Measurements from ENCODE around the gene SLC7A1. TPM values are rescaled to one million over a fixed set of nuclear protein-coding genes. Genes with fewer than 3 reads are reported as not detected.
A peak's percentile ranks its signal among the peaks of the same experiment; 100 is the strongest.

SLC7A1 gene
- total and polyA plus RNA-seq, 2 donors, result 3.6 to 4.6 TPM

DNA sequence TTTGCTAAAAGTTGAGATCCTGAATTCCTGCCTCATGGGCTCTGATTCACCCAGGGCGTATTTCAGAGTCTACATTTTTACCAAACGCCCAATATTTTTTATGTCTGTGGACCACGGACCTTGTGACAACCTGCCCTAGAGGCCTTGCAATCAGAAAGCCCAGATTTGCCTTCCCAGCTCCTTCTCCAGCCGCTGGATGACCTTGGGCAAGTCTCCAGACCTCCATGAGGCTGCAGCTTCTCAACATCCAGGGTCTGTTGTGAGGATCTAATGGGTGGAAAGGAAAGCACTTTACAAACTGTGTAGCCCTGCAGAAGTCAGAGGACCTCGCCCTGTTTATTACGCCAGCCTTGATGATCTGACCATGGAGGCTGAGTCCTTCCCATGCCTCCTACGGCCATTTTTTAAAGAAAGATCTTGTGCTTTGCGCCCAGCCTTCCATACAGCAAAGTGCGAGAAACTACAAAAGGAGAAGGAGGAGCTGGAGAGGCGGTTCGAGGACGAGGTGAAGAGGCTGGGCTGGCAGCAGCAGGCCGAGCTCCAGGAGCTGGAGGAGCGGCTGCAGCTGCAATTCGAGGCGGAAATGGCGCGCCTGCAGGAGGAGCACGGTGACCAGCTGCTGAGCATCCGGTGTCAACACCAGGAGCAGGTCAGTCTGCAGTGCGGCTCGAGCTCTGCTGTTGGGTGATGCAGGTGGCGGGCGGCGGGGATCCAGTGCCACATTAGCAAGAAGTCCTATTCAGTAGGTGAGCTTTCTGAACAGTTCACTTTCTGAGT lies 115.6 kb downstream of the SLC7A1 start:
- Histone ChIP-seq H3K9me3 (ENCODE audit: control insufficient read depth in 2 of 2, insufficient read depth in 1 of 2, low read length in 1 of 2) (no peaks in the 10 kb centered on the region), H3K36me3 (ENCODE audit: control insufficient read depth in 2 of 2, insufficient read depth in 2 of 2, low read length in 1 of 2) (no peaks in the 10 kb centered on the region), H3K4me3 (ENCODE audit: low read length in 2 of 2) (no peak overlapping the region), H3K4me1 (ENCODE audit: control insufficient read depth in 2 of 2, insufficient read depth in 2 of 2, low read length in 2 of 2) (no peaks in the 10 kb centered on the region), H3K27me3 (ENCODE audit: control insufficient read depth in 2 of 2, insufficient read depth in 1 of 2, low read length in 1 of 2) (no peaks in the 10 kb centered on the region), H3K27ac (ENCODE audit: low read depth in 1 of 2, low read length in 1 of 2) (no peak overlapping the region)
- WGBS, result 93% methylated on average over 25 of the region's 25 CpGs
- DNase-seq (ENCODE audit: low read depth in 6 of 9, low spot score in 9 of 9), result no peak

DNA sequence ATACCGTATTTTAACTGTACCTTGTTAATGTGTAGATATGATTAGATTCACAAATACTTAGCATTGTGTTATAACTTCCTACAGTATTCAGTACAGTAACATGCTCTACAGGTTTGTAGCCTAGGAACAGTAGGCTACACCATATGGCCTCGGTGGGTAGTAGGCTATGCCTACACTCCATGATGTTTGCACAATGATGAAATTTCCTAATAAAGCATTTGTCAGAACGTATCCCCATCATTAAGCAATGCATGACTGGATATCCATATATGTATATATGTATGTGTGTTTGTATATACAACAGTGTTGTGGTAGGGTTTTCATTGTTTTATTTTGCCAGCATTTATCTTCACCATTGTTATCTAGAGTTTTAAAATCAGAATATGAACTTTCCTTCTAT lies 119.4 kb downstream of the SLC7A1 start:
- no peaks in the 10 kb centered on the region for H3K4me1 ChIP-seq (ENCODE audit: control insufficient read depth in 2 of 2, insufficient read depth in 2 of 2, low read length in 2 of 2)
- no peaks in the 10 kb centered on the region for H3K9me3 ChIP-seq (ENCODE audit: control insufficient read depth in 2 of 2, insufficient read depth in 1 of 2, low read length in 1 of 2)
- no peak overlapping the region for H3K4me3 ChIP-seq (ENCODE audit: low read length in 2 of 2)
- H3K27me3 ChIP-seq (ENCODE audit: control insufficient read depth in 2 of 2, insufficient read depth in 1 of 2, low read length in 1 of 2), result no peaks in the 10 kb centered on the region
- no peaks in the 10 kb centered on the region for H3K36me3 ChIP-seq (ENCODE audit: control insufficient read depth in 2 of 2, insufficient read depth in 2 of 2, low read length in 1 of 2)
- WGBS, result 97% methylated on average over 3 of the region's 3 CpGs
- no peak overlapping the region for H3K27ac ChIP-seq (ENCODE audit: low read depth in 1 of 2, low read length in 1 of 2)
- no peak for DNase-seq (ENCODE audit: low read depth in 6 of 9, low spot score in 9 of 9)

DNA sequence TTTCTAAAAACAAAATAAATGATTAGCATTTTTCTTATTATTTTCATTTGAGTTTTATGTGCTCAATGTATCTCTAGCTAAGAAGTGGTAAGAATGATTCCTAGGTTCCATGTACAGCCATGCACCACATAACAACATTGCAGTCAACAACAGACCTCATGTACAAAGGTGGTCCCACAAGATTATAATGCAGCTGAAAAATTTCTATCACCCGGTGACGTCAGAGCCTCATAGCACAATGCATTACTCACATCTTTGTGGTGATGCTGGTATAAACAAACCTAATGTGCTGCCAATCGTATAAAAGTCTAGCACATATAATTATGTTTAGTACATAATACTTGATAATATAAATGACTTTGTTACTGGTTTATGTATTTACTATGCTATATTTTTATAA lies 120.5 kb downstream of the SLC7A1 start:
- Histone ChIP-seq H3K9me3 (ENCODE audit: control insufficient read depth in 2 of 2, insufficient read depth in 1 of 2, low read length in 1 of 2) (no peaks in the 10 kb centered on the region), H3K27ac (ENCODE audit: low read depth in 1 of 2, low read length in 1 of 2) (no peak overlapping the region), H3K4me3 (ENCODE audit: low read length in 2 of 2) (no peak overlapping the region), H3K27me3 (ENCODE audit: control insufficient read depth in 2 of 2, insufficient read depth in 1 of 2, low read length in 1 of 2) (no peaks in the 10 kb centered on the region), H3K36me3 (ENCODE audit: control insufficient read depth in 2 of 2, insufficient read depth in 2 of 2, low read length in 1 of 2) (no peaks in the 10 kb centered on the region), H3K4me1 (ENCODE audit: control insufficient read depth in 2 of 2, insufficient read depth in 2 of 2, low read length in 2 of 2) (no peaks in the 10 kb centered on the region)
- DNase-seq (ENCODE audit: low read depth in 6 of 9, low spot score in 9 of 9), result no peak
- WGBS, result 96% methylated on average over 3 of the region's 3 CpGs

DNA sequence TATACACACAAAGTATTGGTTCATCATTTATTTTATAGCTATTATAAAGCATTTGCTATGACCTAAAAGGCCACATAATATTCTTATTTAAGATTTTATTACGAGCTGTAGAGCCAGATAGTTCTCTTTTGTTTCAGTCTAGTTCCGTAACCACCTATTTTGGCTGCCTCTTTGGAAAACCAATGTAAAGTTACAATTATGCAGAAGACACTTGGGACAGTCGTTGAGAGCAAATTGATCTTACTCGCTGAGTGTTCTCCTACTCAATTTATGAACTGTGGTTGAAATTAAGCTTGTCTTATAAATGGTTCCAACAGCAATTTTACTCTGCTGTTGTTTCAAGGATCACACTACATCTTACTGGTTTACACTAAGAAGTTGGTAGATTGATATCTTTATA lies 122.3 kb downstream of the SLC7A1 start:
- Histone ChIP-seq H3K27me3 (ENCODE audit: control insufficient read depth in 2 of 2, insufficient read depth in 1 of 2, low read length in 1 of 2) (no peaks in the 10 kb centered on the region), H3K4me3 (ENCODE audit: low read length in 2 of 2) (no peak overlapping the region), H3K4me1 (ENCODE audit: control insufficient read depth in 2 of 2, insufficient read depth in 2 of 2, low read length in 2 of 2) (no peaks in the 10 kb centered on the region), H3K9me3 (ENCODE audit: control insufficient read depth in 2 of 2, insufficient read depth in 1 of 2, low read length in 1 of 2) (no peaks in the 10 kb centered on the region), H3K27ac (ENCODE audit: low read depth in 1 of 2, low read length in 1 of 2) (no peak overlapping the region), H3K36me3 (ENCODE audit: control insufficient read depth in 2 of 2, insufficient read depth in 2 of 2, low read length in 1 of 2) (no peaks in the 10 kb centered on the region)
- no peak for DNase-seq (ENCODE audit: low read depth in 6 of 9, low spot score in 9 of 9)
- 90% methylated on average over 4 of the region's 4 CpGs for WGBS

DNA sequence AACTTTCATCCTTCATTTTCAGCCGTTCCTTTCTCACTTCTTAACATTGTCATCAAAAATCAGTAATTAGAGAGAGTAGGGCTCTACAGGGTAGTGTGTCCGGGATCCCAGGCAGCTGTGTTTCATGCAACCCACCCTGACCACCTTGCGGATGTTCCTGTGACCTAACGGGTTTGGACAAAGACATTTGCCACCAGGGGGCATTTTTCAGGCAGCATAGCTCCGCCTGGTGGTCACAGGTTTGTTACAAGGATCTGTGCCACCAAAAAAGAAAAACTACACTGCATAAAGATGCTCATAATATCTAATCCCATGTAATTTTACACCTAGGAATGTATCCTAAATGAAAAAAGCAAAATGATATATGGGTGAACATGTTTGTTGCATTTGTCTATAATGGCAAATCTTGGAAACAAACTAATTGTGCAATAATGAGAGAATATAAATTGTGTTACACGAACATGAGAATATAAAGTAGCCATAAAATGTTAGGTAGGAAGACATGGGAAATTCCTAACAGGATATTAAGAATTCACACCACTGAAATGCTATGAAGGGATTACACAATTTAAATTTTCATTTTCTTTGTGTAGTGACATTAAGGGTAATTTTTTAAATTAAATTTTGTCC lies 123.0 kb downstream of the SLC7A1 start:
- Histone ChIP-seq H3K27ac (ENCODE audit: low read depth in 1 of 2, low read length in 1 of 2) (no peak overlapping the region), H3K27me3 (ENCODE audit: control insufficient read depth in 2 of 2, insufficient read depth in 1 of 2, low read length in 1 of 2) (no peaks in the 10 kb centered on the region), H3K4me1 (ENCODE audit: control insufficient read depth in 2 of 2, insufficient read depth in 2 of 2, low read length in 2 of 2) (no peaks in the 10 kb centered on the region), H3K36me3 (ENCODE audit: control insufficient read depth in 2 of 2, insufficient read depth in 2 of 2, low read length in 1 of 2) (no peaks in the 10 kb centered on the region), H3K4me3 (ENCODE audit: low read length in 2 of 2) (no peak overlapping the region), H3K9me3 (ENCODE audit: control insufficient read depth in 2 of 2, insufficient read depth in 1 of 2, low read length in 1 of 2) (no peaks in the 10 kb centered on the region)
- WGBS, result 58% methylated on average over 6 of the region's 6 CpGs
- peak in 8 of 9 donors; percentile 3 to 52 (median 26) for DNase-seq (ENCODE audit: low read depth in 6 of 9, low spot score in 9 of 9)

DNA sequence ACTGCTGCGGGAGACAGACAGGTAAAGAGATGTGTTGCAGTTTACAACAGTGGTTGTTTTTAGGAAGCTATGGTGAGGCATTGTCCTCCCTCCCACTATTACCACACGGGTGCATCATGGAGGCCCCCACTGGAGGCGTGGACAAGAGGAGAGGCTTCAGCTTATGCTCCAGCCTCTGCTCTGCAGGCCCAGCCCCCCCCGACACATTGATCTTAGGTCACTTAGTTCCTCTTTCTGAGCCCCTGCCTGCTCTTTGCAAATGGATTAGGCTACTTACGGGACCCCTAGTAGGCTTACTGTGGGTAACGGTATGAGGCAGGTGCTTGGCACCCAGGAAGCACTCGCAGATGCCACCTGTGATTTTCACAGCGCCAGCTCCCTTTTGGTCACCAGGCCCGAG lies 123.9 kb downstream of the SLC7A1 start:
- DNase-seq (ENCODE audit: low read depth in 6 of 9, low spot score in 9 of 9), result no peak
- no peaks in the 10 kb centered on the region for H3K36me3 ChIP-seq (ENCODE audit: control insufficient read depth in 2 of 2, insufficient read depth in 2 of 2, low read length in 1 of 2)
- no peaks in the 10 kb centered on the region for H3K4me1 ChIP-seq (ENCODE audit: control insufficient read depth in 2 of 2, insufficient read depth in 2 of 2, low read length in 2 of 2)
- H3K4me3 ChIP-seq (ENCODE audit: low read length in 2 of 2), result no peak overlapping the region
- WGBS, result 56% methylated on average over 9 of the region's 9 CpGs
- no peaks in the 10 kb centered on the region for H3K27me3 ChIP-seq (ENCODE audit: control insufficient read depth in 2 of 2, insufficient read depth in 1 of 2, low read length in 1 of 2)
- no peak overlapping the region for H3K27ac ChIP-seq (ENCODE audit: low read depth in 1 of 2, low read length in 1 of 2)
- H3K9me3 ChIP-seq (ENCODE audit: control insufficient read depth in 2 of 2, insufficient read depth in 1 of 2, low read length in 1 of 2), result no peaks in the 10 kb centered on the region

DNA sequence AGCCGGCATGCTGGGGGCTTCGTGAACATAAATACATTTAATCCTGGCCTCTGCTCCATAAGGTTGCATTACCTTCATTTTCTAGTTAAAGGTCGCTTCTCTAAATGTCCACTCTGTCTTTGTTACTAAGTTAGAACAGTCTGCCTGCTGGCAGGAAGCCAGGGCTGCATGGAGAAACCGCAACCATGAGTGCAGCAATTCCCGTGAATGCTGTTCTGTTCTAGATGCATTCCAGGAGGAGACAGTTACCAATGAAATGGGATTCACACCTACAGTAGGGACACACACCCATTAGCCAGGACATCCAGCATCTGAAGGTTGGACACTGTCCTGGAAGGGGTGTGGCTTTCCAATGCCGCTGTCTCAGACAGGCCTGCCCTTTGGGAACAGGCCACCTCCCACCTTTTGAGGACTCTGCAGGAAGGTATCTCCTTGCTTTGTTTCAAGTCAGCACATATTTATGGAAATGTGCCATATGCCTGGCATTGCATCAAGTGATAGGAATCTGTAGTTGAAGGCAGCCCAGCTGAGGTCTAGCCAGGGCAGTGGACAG lies 129.7 kb downstream of the SLC7A1 start:
- DNase-seq (ENCODE audit: low read depth in 6 of 9, low spot score in 9 of 9), result no peak
- Histone ChIP-seq H3K4me1 (ENCODE audit: control insufficient read depth in 2 of 2, insufficient read depth in 2 of 2, low read length in 2 of 2) (no peaks in the 10 kb centered on the region), H3K27ac (ENCODE audit: low read depth in 1 of 2, low read length in 1 of 2) (no peak overlapping the region), H3K36me3 (ENCODE audit: control insufficient read depth in 2 of 2, insufficient read depth in 2 of 2, low read length in 1 of 2) (no peaks in the 10 kb centered on the region), H3K4me3 (ENCODE audit: low read length in 2 of 2) (no peak overlapping the region), H3K27me3 (ENCODE audit: control insufficient read depth in 2 of 2, insufficient read depth in 1 of 2, low read length in 1 of 2) (no peaks in the 10 kb centered on the region), H3K9me3 (ENCODE audit: control insufficient read depth in 2 of 2, insufficient read depth in 1 of 2, low read length in 1 of 2) (no peaks in the 10 kb centered on the region)
- 83% methylated on average over 6 of the region's 6 CpGs for WGBS

DNA sequence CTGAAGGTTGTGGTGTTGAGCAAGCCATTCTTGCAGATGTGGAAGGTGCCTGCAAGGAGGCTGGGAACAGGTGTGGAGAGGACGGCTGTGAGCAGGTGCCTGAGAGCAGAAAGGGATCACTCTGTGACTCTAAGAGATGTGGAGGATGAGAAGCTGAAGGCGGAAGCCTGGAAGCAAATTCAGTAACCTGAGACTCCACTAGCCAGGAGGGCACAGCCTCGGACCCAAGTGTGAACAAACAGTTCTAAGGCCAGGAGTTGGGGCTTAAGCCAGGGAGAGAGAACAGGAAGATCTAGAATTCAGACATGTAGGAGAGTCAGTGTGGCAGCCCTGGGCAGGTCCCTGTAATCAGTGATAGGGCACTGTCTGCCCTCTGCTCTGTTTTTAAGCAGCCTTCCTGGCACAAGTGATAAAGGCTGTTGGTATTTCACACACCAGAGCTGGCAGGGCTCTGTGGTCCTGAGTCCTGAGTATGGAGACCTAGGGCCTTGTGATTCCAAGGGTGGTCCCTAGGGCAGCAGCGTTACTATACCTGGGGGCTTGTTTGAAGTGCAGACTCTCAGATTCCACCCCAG lies 131.3 kb downstream of the SLC7A1 start:
- Histone ChIP-seq H3K4me1 (ENCODE audit: control insufficient read depth in 2 of 2, insufficient read depth in 2 of 2, low read length in 2 of 2) (no peaks in the 10 kb centered on the region), H3K27me3 (ENCODE audit: control insufficient read depth in 2 of 2, insufficient read depth in 1 of 2, low read length in 1 of 2) (no peaks in the 10 kb centered on the region), H3K27ac (ENCODE audit: low read depth in 1 of 2, low read length in 1 of 2) (no peak overlapping the region), H3K4me3 (ENCODE audit: low read length in 2 of 2) (no peak overlapping the region), H3K36me3 (ENCODE audit: control insufficient read depth in 2 of 2, insufficient read depth in 2 of 2, low read length in 1 of 2) (no peaks in the 10 kb centered on the region), H3K9me3 (ENCODE audit: control insufficient read depth in 2 of 2, insufficient read depth in 1 of 2, low read length in 1 of 2) (no peaks in the 10 kb centered on the region)
- DNase-seq (ENCODE audit: low read depth in 6 of 9, low spot score in 9 of 9), result no peak
- 83% methylated on average over 4 of the region's 4 CpGs for WGBS

DNA sequence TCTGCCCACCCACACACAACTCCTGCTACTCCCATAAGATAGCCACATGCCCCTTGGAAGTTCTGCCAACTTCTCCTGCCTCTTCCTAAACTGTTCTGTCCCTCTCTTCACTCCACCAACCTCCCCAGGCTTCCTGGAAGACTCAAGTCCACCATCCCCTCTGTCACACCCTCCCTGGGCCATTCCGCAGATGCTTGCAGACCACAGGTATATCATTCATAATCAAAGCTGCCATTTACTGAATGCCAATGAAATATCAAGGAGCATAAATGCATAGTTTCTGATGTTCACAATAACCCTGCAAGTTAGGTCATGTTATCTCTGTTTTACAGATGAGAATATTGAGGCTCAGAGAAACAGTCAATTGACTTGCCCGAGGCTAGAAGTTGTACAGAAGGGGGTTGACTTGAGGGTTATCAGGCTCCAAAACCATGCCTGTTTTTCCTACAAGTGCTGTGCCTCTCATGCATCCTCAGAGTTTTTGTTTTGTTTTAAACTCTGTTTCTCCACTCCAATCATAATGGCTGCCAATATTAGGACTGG lies 135.6 kb downstream of the SLC7A1 start:
- Histone ChIP-seq H3K4me3 (ENCODE audit: low read length in 2 of 2) (no peak overlapping the region), H3K36me3 (ENCODE audit: control insufficient read depth in 2 of 2, insufficient read depth in 2 of 2, low read length in 1 of 2) (no peaks in the 10 kb centered on the region), H3K27me3 (ENCODE audit: control insufficient read depth in 2 of 2, insufficient read depth in 1 of 2, low read length in 1 of 2) (no peaks in the 10 kb centered on the region), H3K4me1 (ENCODE audit: control insufficient read depth in 2 of 2, insufficient read depth in 2 of 2, low read length in 2 of 2) (no peaks in the 10 kb centered on the region), H3K27ac (ENCODE audit: low read depth in 1 of 2, low read length in 1 of 2) (no peak overlapping the region), H3K9me3 (ENCODE audit: control insufficient read depth in 2 of 2, insufficient read depth in 1 of 2, low read length in 1 of 2) (no peaks in the 10 kb centered on the region)
- 96% methylated on average over 2 of the region's 2 CpGs for WGBS
- DNase-seq (ENCODE audit: low read depth in 6 of 9, low spot score in 9 of 9), result no peak
